HG02884 (cell line): Measurements from ENCODE around the gene UQCC2.

Experiments
- ATAC-seq: cut with Tn5 transposase; IDR thresholded peaks from one replicate; pipeline ENCODE4 v1.9.1; 2021; ENCODE audit warnings: mild to moderate bottlenecking, moderate library complexity; ENCODE audit not compliant: unreplicated experiment

UQCC2 gene

DNA sequence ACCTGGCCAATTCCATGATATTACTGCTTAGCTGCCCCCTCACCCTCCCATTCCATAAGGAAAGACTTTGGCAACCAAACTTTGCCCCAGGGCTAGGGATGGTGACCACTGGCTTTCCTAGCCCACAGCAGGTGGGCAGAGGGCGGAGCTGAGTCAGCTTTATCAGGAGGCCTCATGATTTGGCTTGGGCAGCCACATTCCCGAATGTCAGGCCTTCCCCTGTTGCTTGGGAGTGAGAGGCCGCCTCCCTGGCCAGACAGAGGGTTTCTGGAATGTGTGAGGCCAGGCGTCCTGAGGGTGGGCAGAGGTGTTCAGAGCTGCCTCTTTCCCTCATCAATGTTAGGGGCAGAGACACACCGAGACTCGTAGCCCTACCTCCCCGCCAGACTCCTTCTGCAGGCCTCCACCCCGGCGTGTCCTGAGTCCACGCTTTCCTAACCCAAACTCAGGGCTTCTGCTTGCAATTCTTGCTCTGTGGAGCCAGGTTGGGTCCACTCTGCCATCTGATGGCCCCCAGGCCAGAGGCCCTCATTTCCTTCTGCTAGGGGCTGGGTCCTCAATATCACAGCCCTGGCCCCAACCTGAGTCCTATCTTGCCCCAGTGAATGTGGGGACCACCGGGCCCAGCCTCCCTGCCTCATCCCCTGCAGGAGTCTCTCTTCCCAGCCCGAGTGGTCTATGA, 19.3 kb downstream of the UQCC2 start:
- ATAC-seq: no peak

- ATAC-seq: no peak
Measured at GRCh38 chr6:33691456-33692077, 19.9 kb downstream of the UQCC2 start.

DNA sequence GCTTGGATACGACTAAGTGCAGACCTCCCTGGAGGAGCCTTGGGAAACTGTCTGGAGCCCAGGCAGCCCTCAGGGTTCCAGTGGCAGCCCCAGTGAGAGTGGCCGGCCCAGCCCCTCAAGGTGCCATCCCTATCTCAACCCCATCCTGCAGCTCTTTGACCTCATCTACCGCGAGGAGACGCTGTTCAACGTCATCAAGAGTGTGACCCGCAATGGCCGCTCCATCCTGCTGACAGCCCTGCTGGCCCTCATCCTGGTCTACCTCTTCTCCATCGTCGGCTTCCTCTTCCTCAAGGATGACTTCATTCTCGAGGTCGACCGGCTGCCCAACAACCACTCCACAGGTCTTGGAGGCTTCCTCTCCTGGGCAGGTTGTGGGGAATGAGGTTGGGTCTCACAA, 20.7 kb downstream of the UQCC2 start:
- no peak for ATAC-seq

DNA sequence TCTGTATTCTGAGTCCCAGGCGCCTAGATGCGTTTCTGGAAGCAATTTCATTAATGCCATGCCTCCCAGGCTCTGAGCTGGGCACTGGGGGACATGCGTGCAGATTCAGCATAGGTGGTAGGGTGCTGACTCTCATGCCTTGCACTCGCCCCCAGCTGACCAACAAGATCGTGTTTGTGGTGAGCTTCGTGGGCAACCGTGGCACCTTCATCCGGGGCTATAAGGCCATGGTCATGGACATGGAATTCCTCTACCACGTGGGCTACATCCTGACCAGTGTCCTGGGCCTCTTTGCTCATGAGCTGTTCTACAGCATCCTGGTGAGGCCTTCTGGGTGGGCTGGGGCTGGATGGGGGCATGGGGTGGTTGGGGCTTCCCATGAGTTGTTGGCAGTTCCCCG, 21.6 kb downstream of the UQCC2 start:
- ATAC-seq: no peak

- ATAC-seq: no peak
Measured at GRCh38 chr6:33689148-33689494, 22.4 kb downstream of the UQCC2 start.

DNA sequence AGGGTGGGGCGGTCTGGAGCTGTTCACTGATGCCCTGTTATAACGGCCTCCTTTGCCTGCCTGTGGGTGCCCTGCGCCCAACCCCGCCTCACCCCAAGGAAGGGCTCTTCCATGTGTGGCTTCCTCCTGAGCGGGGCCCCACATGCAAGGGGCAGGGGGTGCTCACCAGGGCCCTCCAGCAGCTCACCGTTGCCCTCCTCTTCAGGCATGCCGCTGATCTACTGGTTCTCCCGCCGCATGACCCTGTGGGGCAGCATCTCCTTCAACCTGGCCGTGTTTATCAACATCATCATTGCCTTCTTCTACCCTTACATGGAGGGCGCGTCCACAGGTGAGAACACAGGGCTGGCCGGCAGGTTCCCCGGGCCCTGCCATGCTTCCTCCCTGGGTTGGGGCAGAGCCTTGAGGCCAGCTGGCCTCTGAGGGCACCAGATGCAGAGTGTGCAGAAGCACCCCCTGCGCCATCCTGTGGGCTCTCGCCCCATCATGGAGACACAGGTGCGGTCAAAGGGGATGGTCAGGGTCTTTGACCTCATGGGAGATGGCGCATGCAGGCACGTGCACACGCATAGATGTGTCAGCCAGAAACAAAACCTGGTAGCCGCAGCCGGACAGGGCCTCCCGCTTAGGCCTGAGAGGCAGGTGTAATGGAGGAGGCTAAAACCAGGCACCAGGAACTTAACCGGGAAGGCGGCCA, 22.9 kb downstream of the UQCC2 start:
- no peak for ATAC-seq

DNA sequence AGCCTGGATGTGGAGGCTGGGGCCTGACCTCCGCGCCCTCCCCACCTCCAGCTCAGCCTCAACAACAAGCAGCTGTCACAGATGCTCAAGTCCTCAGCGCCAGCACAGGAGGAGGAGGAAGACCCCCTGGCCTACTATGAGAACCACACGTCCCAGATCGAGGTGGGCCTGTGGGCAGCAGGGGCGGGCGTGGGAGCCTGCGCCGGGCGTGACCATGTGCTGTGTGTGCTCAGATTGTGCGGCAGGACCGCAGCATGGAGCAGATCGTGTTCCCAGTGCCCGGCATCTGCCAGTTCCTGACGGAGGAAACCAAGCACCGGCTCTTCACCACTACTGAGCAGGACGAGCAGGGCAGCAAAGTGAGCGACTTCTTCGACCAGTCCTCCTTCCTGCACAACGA, 23.5 kb downstream of the UQCC2 start:
- ATAC-seq: no peak

GRCh38 chr6:33686981-33687975, 24.2 kb downstream of the UQCC2 start:
- no peak for ATAC-seq

- ATAC-seq: no peak
Measured at GRCh38 chr6:33686225-33686924, 25.1 kb downstream of the UQCC2 start.

DNA sequence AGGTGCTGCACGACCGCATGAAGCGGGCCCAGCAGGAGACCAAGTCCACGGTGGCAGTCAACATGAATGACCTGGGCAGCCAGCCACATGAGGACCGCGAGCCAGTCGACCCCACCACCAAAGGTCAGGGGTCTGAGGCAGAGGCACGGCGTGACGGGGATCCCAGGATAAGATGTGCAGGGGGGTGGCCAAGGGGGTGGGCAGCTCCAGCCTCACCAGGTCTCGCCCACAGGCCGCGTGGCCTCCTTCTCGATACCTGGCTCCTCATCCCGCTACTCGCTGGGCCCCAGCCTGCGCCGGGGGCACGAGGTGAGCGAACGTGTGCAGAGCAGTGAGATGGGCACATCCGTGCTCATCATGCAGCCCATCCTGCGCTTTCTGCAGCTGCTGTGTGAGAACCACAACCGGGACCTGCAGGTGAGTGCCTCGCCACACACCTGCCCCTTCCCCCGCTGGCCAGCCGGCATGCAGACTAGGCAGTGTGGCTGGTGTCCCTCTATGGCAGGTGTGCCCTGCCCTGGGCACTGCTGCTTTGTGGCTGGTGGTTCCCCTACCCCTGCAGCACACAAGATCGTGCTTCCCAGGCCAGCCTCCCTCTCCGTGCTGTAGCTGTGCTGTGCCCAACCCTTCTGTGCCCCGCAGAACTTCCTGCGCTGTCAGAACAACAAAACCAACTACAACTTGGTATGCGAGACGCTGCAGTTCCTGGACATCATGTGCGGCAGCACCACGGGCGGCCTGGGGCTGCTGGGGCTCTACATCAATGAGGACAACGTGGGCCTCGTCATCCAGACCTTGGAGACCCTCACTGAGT, 25.9 kb downstream of the UQCC2 start:
- no peak for ATAC-seq

GRCh38 chr6:33684983-33685382, 26.5 kb downstream of the UQCC2 start:
- no peak for ATAC-seq

- ATAC-seq: no peak
Measured at GRCh38 chr6:33684428-33684896, 27.0 kb downstream of the UQCC2 start.

GRCh38 chr6:33683576-33684427, 27.7 kb downstream of the UQCC2 start:
- ATAC-seq: no peak

DNA sequence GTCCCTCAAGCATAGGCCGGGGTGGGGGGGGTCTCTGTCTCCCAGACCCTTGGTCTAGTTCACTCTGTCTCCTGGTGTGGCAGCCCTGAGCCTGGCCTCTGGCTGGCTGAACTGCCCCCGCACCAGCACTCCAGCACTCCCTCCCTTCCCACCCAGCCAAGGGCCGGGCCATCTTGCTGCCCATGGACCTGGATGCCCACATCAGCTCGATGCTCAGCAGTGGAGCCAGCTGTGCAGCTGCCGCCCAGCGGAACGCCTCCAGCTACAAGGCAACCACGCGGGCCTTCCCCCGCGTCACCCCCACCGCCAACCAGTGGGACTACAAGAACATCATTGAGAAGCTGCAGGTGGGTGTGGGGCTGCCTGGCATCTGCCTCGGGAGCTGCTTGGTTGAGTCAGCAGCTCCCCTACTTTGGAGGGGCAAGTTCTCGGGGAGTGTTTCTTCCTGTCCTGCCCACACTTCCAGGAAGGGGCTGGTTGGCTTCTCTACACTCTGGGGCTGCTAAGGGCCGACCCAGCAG, 28.4 kb downstream of the UQCC2 start:
- ATAC-seq: no peak

GRCh38 chr6:33682341-33682740, 29.2 kb downstream of the UQCC2 start:
- ATAC-seq: no peak

DNA sequence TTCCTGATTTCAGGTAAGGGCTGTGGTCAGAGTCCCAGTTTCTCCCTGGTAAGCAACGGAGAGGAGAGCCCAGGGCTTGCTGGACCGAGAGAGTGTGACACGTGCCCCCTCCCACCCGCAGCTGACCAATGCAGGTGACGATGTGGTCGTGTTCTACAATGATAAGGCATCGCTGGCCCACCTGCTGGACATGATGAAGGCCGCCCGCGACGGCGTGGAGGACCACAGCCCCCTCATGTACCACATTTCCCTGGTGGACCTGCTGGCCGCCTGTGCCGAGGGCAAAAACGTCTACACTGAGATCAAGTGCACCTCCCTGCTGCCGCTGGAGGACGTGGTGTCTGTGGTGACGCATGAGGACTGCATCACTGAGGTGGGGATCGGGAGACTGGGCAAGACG, 31.7 kb downstream of the UQCC2 start:
- no peak for ATAC-seq

GRCh38 chr6:33678932-33679490, 32.5 kb downstream of the UQCC2 start:
- ATAC-seq: no peak
